Heart left ventricle (tissue), 13 donors: ENCODE results near the gene MGLL.

Experiments used
- CTCF ChIP-seq, 12 donors: fragments of 200-600 bp; sonication (generic) in 4 of 12; IDR thresholded peaks; one replicate each; pipeline versions ENCODE4 v1.5.0 to v1.8.0; 2018 to 2022; ENCODE audit warnings: antibody characterized with exemption in 12 of 12, mild to moderate bottlenecking in 5 of 12
- POLR2A ChIP-seq, 2 donors: fragments of 450-650 bp; IDR thresholded peaks; one replicate each; pipeline ENCODE4 v1.6.1; 2017; ENCODE audit warnings: antibody characterized with exemption in 2 of 2, mild to moderate bottlenecking in 2 of 2, moderate library complexity in 2 of 2
- donor health status: ischemic (EF 13 %, LVEDD 7.1; RV severe dilation, severe dysfunction).
- donor health status: DM: no; HTN: yes; CAD: no.
- donor health status: DM: no; HTN: no; CAD: no.
- donor health status: ischemic (EF 25% LVEDD 6.9; RV normal size, moderate dysfunction).
- donor health status: ischemic (EF 25% LVEDD 5.7; RV mildly dilated, moderate dysfunction).
- donor health status: ischemic (EF 35%, LVEDD 5.7; RV mildly dilated, moderate dysfunction).
- donor health status: nonischemic (EF 11% LVEDD 7.7; RV severe dilation, severe dysfunction).
- donor health status: DM: yes; HTN: yes; CAD: no.
- donor health status: PGD.
- donor health status: ischemic (EF 29% LVEDD 5.4; RV normal size, mild dysfunction).
- donor health status: nonischemic (EF 23%, LVEDD 6.1; RV moderate dilation, normal function).

GRCh38 chr3:127729556-127730056 is 92.7 kb downstream of the MGLL start:
- no peak for TF ChIP-seq CTCF (IDR thresholded peaks at IDR 0.05)
- TF ChIP-seq POLR2A (IDR thresholded peaks at IDR 0.05): no peak
